ENCODE measurements around the gene MX1. TPM values are rescaled to one million over a fixed set of nuclear protein-coding genes. Genes with fewer than 3 reads are reported as not detected.
A peak's percentile ranks its signal among the peaks of the same experiment; 100 is the strongest.

MX1 gene
- total and polyA plus RNA-seq, 2 experiments from 2014 or later = 2.1 to 6.5 TPM

GRCh38 chr21:41428311-41428710, 2.3 kb downstream of the MX1 start:
- DNase-seq (ENCODE audit: low spot score) (no peak), ATAC-seq (no peak)
- H3K9me3 Mint-ChIP-seq = no peaks in the 10 kb centered on the region; the same call in 2 of the 3 replicates
- no peak overlapping the region for H3K4me3 Mint-ChIP-seq
- no peak overlapping the region for H3K4me3 ChIP-seq
- TF ChIP-seq ZNF331 (CRISPR knock-in tag; IDR thresholded peaks at IDR 0.05; ENCODE audit: low read depth) = no peak
- TF ChIP-seq JUNB (IDR thresholded peaks at IDR 0.05; ENCODE audit: unreplicated experiment) = no peak
- TF ChIP-seq ZNF114 (CRISPR knock-in tag; IDR thresholded peaks at IDR 0.05) = no peak
- no peak for TF ChIP-seq POLR2AphosphoS5 (IDR thresholded peaks at IDR 0.05; ENCODE audit: low read depth)
- no peaks in the 10 kb centered on the region for H3F3A ChIP-seq (replicated peaks; ENCODE audit: low read depth)
- peaks cover 42% of the 10 kb centered on the region for H3K27me3 ChIP-seq (ENCODE audit: insufficient read depth)
- H3K27me3 Mint-ChIP-seq (ENCODE audit: insufficient read depth, low read depth, poor library complexity) = peaks cover 36% of the 10 kb centered on the region
- H3K4me2 ChIP-seq = 0 out of 2 replicates have a peak overlapping the region, but pooled peaks have one; percentile 91
- no peak overlapping the region for H3K27ac ChIP-seq (ENCODE audit: low read depth)
- H3K36me3 Mint-ChIP-seq (ENCODE audit: low read depth) = no peaks in the 10 kb centered on the region
- H3K36me3 ChIP-seq (ENCODE audit: insufficient read depth) = no peaks in the 10 kb centered on the region
- no peaks in the 10 kb centered on the region for H3K79me2 ChIP-seq (replicated peaks; ENCODE audit: insufficient read depth)
- H3K4me1 Mint-ChIP-seq = peaks cover 12% of the 10 kb centered on the region; the same call in 2 of the 3 replicates
- H3K9me2 ChIP-seq (ENCODE audit: insufficient read depth) = 0 out of 2 replicates have a peak, but pooled peaks cover 1% of the 10 kb centered on the region
- H3K27ac Mint-ChIP-seq = no peak overlapping the region
- peaks cover 6% of the 10 kb centered on the region; the same call in 1 of the 2 replicates for H3K4me1 ChIP-seq (ENCODE audit: insufficient read depth)
- no peaks in the 10 kb centered on the region for H4K20me1 ChIP-seq (replicated peaks; ENCODE audit: insufficient read depth)
- H2AFZ ChIP-seq = no peak overlapping the region

GRCh38 chr21:41428847-41429246, 2.8 kb downstream of the MX1 start:
- ATAC-seq (no peak), DNase-seq (ENCODE audit: low spot score) (no peak)
- Histone ChIP-seq H3K36me3 (ENCODE audit: insufficient read depth) (no peaks in the 10 kb centered on the region), H3K4me2 (no peak overlapping the region), H3K27ac (ENCODE audit: low read depth) (no peak overlapping the region), H3K79me2 (replicated peaks; ENCODE audit: insufficient read depth) (no peaks in the 10 kb centered on the region), H4K20me1 (replicated peaks; ENCODE audit: insufficient read depth) (no peaks in the 10 kb centered on the region), H3K4me1 (ENCODE audit: insufficient read depth) (peaks cover 6% of the 10 kb centered on the region; the same call in 1 of the 2 replicates), H2AFZ (no peak overlapping the region), H3K27me3 (ENCODE audit: insufficient read depth) (peaks cover 42% of the 10 kb centered on the region), H3K9me2 (ENCODE audit: insufficient read depth) (0 out of 2 replicates have a peak, but pooled peaks cover 3% of the 10 kb centered on the region), H3F3A (replicated peaks; ENCODE audit: low read depth) (no peaks in the 10 kb centered on the region), H3K4me3 (no peak overlapping the region)
- H3K27me3 Mint-ChIP-seq (ENCODE audit: insufficient read depth, low read depth, poor library complexity) = peaks cover 33% of the 10 kb centered on the region
- H3K36me3 Mint-ChIP-seq (ENCODE audit: low read depth) = no peaks in the 10 kb centered on the region
- H3K27ac Mint-ChIP-seq = no peak overlapping the region
- no peak overlapping the region for H3K4me3 Mint-ChIP-seq
- no peak for TF ChIP-seq EZH2 (IDR thresholded peaks at IDR 0.05; ENCODE audit: low read depth, unreplicated experiment)
- TF ChIP-seq ZNF114 (CRISPR knock-in tag; IDR thresholded peaks at IDR 0.05) = no peak
- TF ChIP-seq JUNB (IDR thresholded peaks at IDR 0.05; ENCODE audit: unreplicated experiment) = no peak
- TF ChIP-seq CTCF (conservative IDR thresholded peaks at IDR 0.05; ENCODE audit: low read depth in 2 of 2) = no peak
- TF ChIP-seq REST (IDR thresholded peaks at IDR 0.05; ENCODE audit: unreplicated experiment) = no peak
- TF ChIP-seq ZNF462 (CRISPR knock-in tag; IDR thresholded peaks at IDR 0.05) = no peak
- no peak for TF ChIP-seq ETS1 (IDR thresholded peaks at IDR 0.05)
- H3K4me1 Mint-ChIP-seq = peaks cover 12% of the 10 kb centered on the region; the same call in 2 of the 3 replicates
- no peaks in the 10 kb centered on the region; the same call in 2 of the 3 replicates for H3K9me3 Mint-ChIP-seq
